Globus pallidus (tissue), 1 donor: ENCODE data around the gene LDHB.
A peak's percentile ranks its signal among the peaks of the same experiment; 100 is the strongest.
"Not testable (repeated sequence)": the region's sequence is repeated elsewhere in the genome, so short reads cannot be mapped to it uniquely, and the experiment has no call there.

ENCODE experiments used
- DNase-seq: peaks from one replicate; pipeline ENCODE4 v3.0.0-alpha.2; 2015; ENCODE audit warnings: low spot score

LDHB gene

GRCh38 chr12:21661396-21662093 lies 3.9 kb upstream of the LDHB start:
- DNase-seq = not testable (repeated sequence)

GRCh38 chr12:21659383-21659782 lies 1.7 kb upstream of the LDHB start:
- DNase-seq = no peak

GRCh38 chr12:21656905-21657325 lies 727 bp downstream of the LDHB start:
- DNase-seq = peak; percentile 60

- DNase-seq = no peak
Measured at GRCh38 chr12:21655591-21655990, 2.1 kb downstream of the LDHB start.

- DNase-seq = no peak
Measured at GRCh38 chr12:21651821-21652220, 5.8 kb downstream of the LDHB start.

- no peak for DNase-seq
Measured at GRCh38 chr12:21650997-21651396, 6.6 kb downstream of the LDHB start.

GRCh38 chr12:21649034-21649433 lies 8.6 kb downstream of the LDHB start:
- no peak for DNase-seq

GRCh38 chr12:21648378-21648777 lies 9.3 kb downstream of the LDHB start:
- DNase-seq = no peak

GRCh38 chr12:21647179-21647578 lies 10.5 kb downstream of the LDHB start:
- no peak for DNase-seq

GRCh38 chr12:21645041-21645500 lies 12.6 kb downstream of the LDHB start:
- DNase-seq = not testable (repeated sequence)

GRCh38 chr12:21644516-21644915 lies 13.1 kb downstream of the LDHB start:
- no peak for DNase-seq

- no peak for DNase-seq
Measured at GRCh38 chr12:21643758-21644157, 13.9 kb downstream of the LDHB start.

GRCh38 chr12:21642707-21643389 lies 14.8 kb downstream of the LDHB start:
- DNase-seq = no peak

- DNase-seq = no peak
Measured at GRCh38 chr12:21638054-21638891, 19.4 kb downstream of the LDHB start.

- DNase-seq = no peak
Measured at GRCh38 chr12:21634245-21634644, 23.4 kb downstream of the LDHB start.

- no peak for DNase-seq
Measured at GRCh38 chr12:21631367-21631766, 26.3 kb downstream of the LDHB start.

GRCh38 chr12:21627924-21628323 lies 29.7 kb downstream of the LDHB start:
- no peak for DNase-seq

- DNase-seq = no peak
Measured at GRCh38 chr12:21618566-21618965, 39.1 kb downstream of the LDHB start.

- no peak for DNase-seq
Measured at GRCh38 chr12:21617030-21617429, 40.6 kb downstream of the LDHB start.

GRCh38 chr12:21615431-21615830 lies 42.2 kb downstream of the LDHB start:
- DNase-seq = no peak

- no peak for DNase-seq
Measured at GRCh38 chr12:21614506-21614905, 43.1 kb downstream of the LDHB start.

GRCh38 chr12:21613931-21614330 lies 43.7 kb downstream of the LDHB start:
- no peak for DNase-seq

- DNase-seq = no peak
Measured at GRCh38 chr12:21608196-21608595, 49.4 kb downstream of the LDHB start.
